Measurements from ENCODE around the gene CACNA1D. TPM values are rescaled to one million over a fixed set of nuclear protein-coding genes. Genes with fewer than 3 reads are reported as not detected.

CACNA1D gene
- total RNA-seq, 1 donor from 2014 or later: 1.9 TPM

- H3K27me3 Mint-ChIP-seq: peaks cover 2% of the 10 kb centered on the region
- POLR2A ChIA-PET: interaction anchor here (0.7 kb wide), 1 partner anchor 11 kb away, joined by 3 read pairs; no protein-coding TSS in a partner anchor
- intact Hi-C loops (cut with micrococcal nuclease): no loop called here
- CTCF ChIA-PET: no interaction called here
- no peaks in the 10 kb centered on the region for H3K9me3 Mint-ChIP-seq
- H3K27ac Mint-ChIP-seq: no peak overlapping the region
- H3K4me3 Mint-ChIP-seq: no peak overlapping the region
- peaks cover 8% of the 10 kb centered on the region for H3K4me1 Mint-ChIP-seq
- TF ChIP-seq, protein P1, sequence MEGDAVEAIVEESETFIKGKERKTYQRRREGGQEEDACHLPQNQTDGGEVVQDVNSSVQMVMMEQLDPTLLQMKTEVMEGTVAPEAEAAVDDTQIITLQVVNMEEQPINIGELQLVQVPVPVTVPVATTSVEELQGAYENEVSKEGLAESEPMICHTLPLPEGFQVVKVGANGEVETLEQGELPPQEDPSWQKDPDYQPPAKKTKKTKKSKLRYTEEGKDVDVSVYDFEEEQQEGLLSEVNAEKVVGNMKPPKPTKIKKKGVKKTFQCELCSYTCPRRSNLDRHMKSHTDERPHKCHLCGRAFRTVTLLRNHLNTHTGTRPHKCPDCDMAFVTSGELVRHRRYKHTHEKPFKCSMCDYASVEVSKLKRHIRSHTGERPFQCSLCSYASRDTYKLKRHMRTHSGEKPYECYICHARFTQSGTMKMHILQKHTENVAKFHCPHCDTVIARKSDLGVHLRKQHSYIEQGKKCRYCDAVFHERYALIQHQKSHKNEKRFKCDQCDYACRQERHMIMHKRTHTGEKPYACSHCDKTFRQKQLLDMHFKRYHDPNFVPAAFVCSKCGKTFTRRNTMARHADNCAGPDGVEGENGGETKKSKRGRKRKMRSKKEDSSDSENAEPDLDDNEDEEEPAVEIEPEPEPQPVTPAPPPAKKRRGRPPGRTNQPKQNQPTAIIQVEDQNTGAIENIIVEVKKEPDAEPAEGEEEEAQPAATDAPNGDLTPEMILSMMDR (IDR thresholded peaks at IDR 0.05): no peak
- ATAC-seq (ENCODE audit: low read depth): no peak
- no peaks in the 10 kb centered on the region for H3K36me3 Mint-ChIP-seq (ENCODE audit: low read depth)
- DNase-seq: no peak
These were observed 245.6 kb downstream of the CACNA1D start for GRCh38 chr3:53739966-53740365.

DNA sequence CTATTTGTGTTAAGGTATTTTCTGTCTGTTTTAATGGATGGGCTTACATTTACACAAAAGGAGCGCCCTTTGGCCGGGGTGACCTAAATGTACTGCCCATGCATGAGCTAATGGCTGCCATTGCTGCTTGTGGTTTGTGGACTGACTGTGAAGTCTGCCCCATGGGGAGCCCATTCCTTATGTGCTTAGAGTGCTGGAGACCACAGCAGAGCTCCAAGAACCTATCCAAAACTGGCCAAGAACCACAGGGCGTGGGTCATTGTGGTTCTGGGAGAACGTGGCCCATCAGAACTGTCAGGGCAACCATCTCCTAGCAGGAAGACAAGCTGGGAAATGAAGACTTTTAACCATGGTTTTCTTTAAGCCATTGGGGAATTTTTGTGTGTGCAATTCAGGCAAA is 246.5 kb downstream of the CACNA1D start:
- Mint-ChIP-seq H3K4me1 (peaks cover 8% of the 10 kb centered on the region), H3K4me3 (no peak overlapping the region), H3K9me3 (no peaks in the 10 kb centered on the region), H3K27ac (no peak overlapping the region), H3K27me3 (peaks cover 2% of the 10 kb centered on the region), H3K36me3 (ENCODE audit: low read depth) (no peaks in the 10 kb centered on the region)
- intact Hi-C loops (cut with micrococcal nuclease): no loop called here
- ATAC-seq (ENCODE audit: low read depth): no peak
- TF ChIP-seq, protein P1 (IDR thresholded peaks at IDR 0.05): no peak
- POLR2A ChIA-PET: no interaction called here
- no peak for DNase-seq
- CTCF ChIA-PET: no interaction called here

GRCh38 chr3:53744351-53744750 is 249.9 kb downstream of the CACNA1D start:
- TF ChIP-seq, protein P1 (IDR thresholded peaks at IDR 0.05): no peak
- H3K4me3 Mint-ChIP-seq: no peak overlapping the region
- ChIA-PET POLR2A (interaction anchor here (1.3 to 2.1 kb wide), 2 partner anchors 11 to 24 kb away, joined by 3 to 5 read pairs; no protein-coding TSS in a partner anchor), CTCF (interaction anchor here (0.7 to 1.4 kb wide), 3 partner anchors 11 to 31 kb away, joined by 3 read pairs; no protein-coding TSS in a partner anchor)
- peaks cover 2% of the 10 kb centered on the region for H3K27me3 Mint-ChIP-seq
- intact Hi-C loops (cut with micrococcal nuclease): no loop called here
- H3K36me3 Mint-ChIP-seq (ENCODE audit: low read depth): no peaks in the 10 kb centered on the region
- ATAC-seq (ENCODE audit: low read depth) (peak; percentile 31), DNase-seq (no peak)
- H3K4me1 Mint-ChIP-seq: peaks cover 34% of the 10 kb centered on the region
- H3K27ac Mint-ChIP-seq: peak overlapping the region; percentile 9
- H3K9me3 Mint-ChIP-seq: no peaks in the 10 kb centered on the region

DNA sequence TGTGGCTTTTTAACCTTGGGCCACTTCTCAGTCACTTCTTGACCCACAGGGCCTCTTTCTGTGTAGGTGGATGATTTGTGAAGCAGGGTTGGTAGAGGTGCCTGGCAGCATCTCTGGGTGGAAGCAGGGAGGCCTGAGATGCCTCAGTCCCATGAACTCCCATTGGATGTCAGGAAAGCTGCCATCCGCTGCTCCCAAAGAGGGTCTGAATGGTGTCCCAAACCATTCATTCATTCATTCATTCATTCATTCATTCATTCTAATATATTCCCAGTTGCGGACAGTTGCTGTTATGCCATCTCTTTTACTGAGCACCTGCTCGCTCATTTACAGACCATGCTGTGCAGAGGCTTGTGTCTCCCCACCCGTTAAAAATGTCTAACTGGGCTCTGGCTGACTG is 253.1 kb downstream of the CACNA1D start:
- no peak for ATAC-seq (ENCODE audit: low read depth)
- TF ChIP-seq, protein P1 (IDR thresholded peaks at IDR 0.05): no peak
- POLR2A ChIA-PET: interaction anchor here (1.2 to 4.2 kb wide), 2 partner anchors 135 to 144 kb away, joined by 3 to 18 read pairs; partner anchors contain the start of genes ACTR8 and SELENOK
- CTCF ChIA-PET: no interaction called here
- Mint-ChIP-seq H3K27me3 (no peaks in the 10 kb centered on the region), H3K27ac (peak overlapping the region; percentile 65), H3K9me3 (no peaks in the 10 kb centered on the region), H3K4me3 (no peak overlapping the region), H3K4me1 (peaks cover 58% of the 10 kb centered on the region), H3K36me3 (ENCODE audit: low read depth) (no peaks in the 10 kb centered on the region)
- no peak for DNase-seq
- intact Hi-C loops (cut with micrococcal nuclease): no loop called here

- DNase-seq (peak; percentile 27), ATAC-seq (ENCODE audit: low read depth) (peak; percentile 81)
- ChIA-PET POLR2A (interaction anchor here (0.7 to 4.2 kb wide), 4 partner anchors 11 to 401 kb away, joined by 3 to 18 read pairs (median 4); partner anchors contain the start of genes ACTR8, DCP1A and SELENOK), CTCF (interaction anchor here (0.6 to 0.9 kb wide), 2 partner anchors 18 to 41 kb away, joined by 3 to 4 read pairs; no protein-coding TSS in a partner anchor)
- no peaks in the 10 kb centered on the region for H3K9me3 Mint-ChIP-seq
- H3K27me3 Mint-ChIP-seq: no peaks in the 10 kb centered on the region
- TF ChIP-seq, protein P1 (IDR thresholded peaks at IDR 0.05): no peak
- peak overlapping the region; percentile 72 for H3K4me3 Mint-ChIP-seq
- H3K27ac Mint-ChIP-seq: peak overlapping the region; percentile 94
- H3K36me3 Mint-ChIP-seq (ENCODE audit: low read depth): no peaks in the 10 kb centered on the region
- intact Hi-C loops (cut with micrococcal nuclease): loop anchor here (1.0 to 2.0 kb wide), 2 partner anchors 36 to 143 kb away; partner anchors contain the start of gene SELENOK
- H3K4me1 Mint-ChIP-seq: peaks cover 68% of the 10 kb centered on the region
These were observed 254.3 kb downstream of the CACNA1D start for GRCh38 chr3:53748512-53749271.

Measured in activated B cell treated with CpG ODN at 0.5 μM for 24 hours (primary cell).